ENCODE data around the gene NME2. TPM values are rescaled to one million over a fixed set of nuclear protein-coding genes. Genes with fewer than 3 reads are reported as not detected.

The NME2 gene
- polyA plus RNA-seq, 1 donor from 2014 or later: 127 TPM

- Histone ChIP-seq H4K20me1 (ENCODE audit: insufficient read depth) (no peaks in the 10 kb centered on the region), H3F3A (ENCODE audit: insufficient read depth, low read length, poor library complexity, severe bottlenecking) (no peaks in the 10 kb centered on the region), H3K36me3 (ENCODE audit: insufficient read depth, low read length) (peaks cover 27% of the 10 kb centered on the region), H3K27me3 (ENCODE audit: insufficient read depth, low read depth, low read length) (no peaks in the 10 kb centered on the region), H3K4me2 (ENCODE audit: low read length) (no peak overlapping the region), H3K9ac (ENCODE audit: low read length) (no peak overlapping the region), H3K9me3 (ENCODE audit: low read length) (no peaks in the 10 kb centered on the region), H3K79me2 (replicated peaks; ENCODE audit: insufficient read depth, low read length) (no peaks in the 10 kb centered on the region), H3K4me3 (ENCODE audit: low read length) (no peak overlapping the region), H3K9me2 (ENCODE audit: insufficient read depth, low read length) (no peaks in the 10 kb centered on the region), H2AFZ (ENCODE audit: low read depth, low read length) (no peak overlapping the region), H3K27ac (ENCODE audit: low read length) (no peak overlapping the region)
- TF ChIP-seq TAF1 (IDR thresholded peaks at IDR 0.05; ENCODE audit: low read depth) (no peak), MXI1 (conservative IDR thresholded peaks at IDR 0.05; ENCODE audit: poor library complexity, severe bottlenecking) (no peak), REST (IDR thresholded peaks at IDR 0.05; ENCODE audit: borderline replicate concordance) (no peak), RAD21 (conservative IDR thresholded peaks at IDR 0.05) (no peak)
Measured at GRCh38 chr17:51189162-51189561, 23.0 kb downstream of the NME2 start.

DNA sequence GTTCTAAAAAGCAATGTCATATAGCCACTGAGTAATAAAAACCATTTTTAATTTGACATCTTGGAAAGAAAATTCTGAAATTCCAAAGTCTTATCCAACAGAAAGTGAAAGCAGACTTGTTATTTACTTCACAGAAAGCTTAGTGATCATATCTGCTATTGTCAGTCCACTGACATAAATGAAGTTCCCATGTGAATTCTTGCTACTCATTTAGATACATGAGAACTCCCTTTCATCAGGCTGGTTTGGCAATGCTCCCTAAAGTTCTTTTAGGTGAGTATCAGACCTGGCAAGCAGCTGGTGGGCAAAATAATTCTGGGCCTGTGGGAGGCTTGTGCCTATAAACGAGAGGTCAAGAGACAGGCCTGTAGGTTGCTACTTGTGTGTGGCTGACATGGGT is 23.4 kb downstream of the NME2 start:
- TF ChIP-seq MXI1 (conservative IDR thresholded peaks at IDR 0.05; ENCODE audit: poor library complexity, severe bottlenecking) (no peak), SMC3 (conservative IDR thresholded peaks at IDR 0.05; ENCODE audit: poor library complexity) (no peak), REST (IDR thresholded peaks at IDR 0.05; ENCODE audit: borderline replicate concordance) (no peak), POLR2AphosphoS5 (IDR thresholded peaks at IDR 0.05) (no peak), TAF1 (IDR thresholded peaks at IDR 0.05; ENCODE audit: low read depth) (no peak), EP300 (conservative IDR thresholded peaks at IDR 0.05; ENCODE audit: poor library complexity, severe bottlenecking) (no peak)
- H3K27ac ChIP-seq (ENCODE audit: low read length): no peak overlapping the region
- no peaks in the 10 kb centered on the region for H3K27me3 ChIP-seq (ENCODE audit: insufficient read depth, low read depth, low read length)
- H2AFZ ChIP-seq (ENCODE audit: low read depth, low read length): no peak overlapping the region
- no peak overlapping the region for H3K4me2 ChIP-seq (ENCODE audit: low read length)
- no peaks in the 10 kb centered on the region for H3K79me2 ChIP-seq (replicated peaks; ENCODE audit: insufficient read depth, low read length)
- H3K9me3 ChIP-seq (ENCODE audit: low read length): no peaks in the 10 kb centered on the region
- no peak overlapping the region for H3K4me3 ChIP-seq (ENCODE audit: low read length)
- H3K9me2 ChIP-seq (ENCODE audit: insufficient read depth, low read length): no peaks in the 10 kb centered on the region
- no peaks in the 10 kb centered on the region for H4K20me1 ChIP-seq (ENCODE audit: insufficient read depth)
- H3K36me3 ChIP-seq (ENCODE audit: insufficient read depth, low read length): peaks cover 26% of the 10 kb centered on the region
- no peaks in the 10 kb centered on the region for H3F3A ChIP-seq (ENCODE audit: insufficient read depth, low read length, poor library complexity, severe bottlenecking)
- H3K9ac ChIP-seq (ENCODE audit: low read length): no peak overlapping the region

DNA sequence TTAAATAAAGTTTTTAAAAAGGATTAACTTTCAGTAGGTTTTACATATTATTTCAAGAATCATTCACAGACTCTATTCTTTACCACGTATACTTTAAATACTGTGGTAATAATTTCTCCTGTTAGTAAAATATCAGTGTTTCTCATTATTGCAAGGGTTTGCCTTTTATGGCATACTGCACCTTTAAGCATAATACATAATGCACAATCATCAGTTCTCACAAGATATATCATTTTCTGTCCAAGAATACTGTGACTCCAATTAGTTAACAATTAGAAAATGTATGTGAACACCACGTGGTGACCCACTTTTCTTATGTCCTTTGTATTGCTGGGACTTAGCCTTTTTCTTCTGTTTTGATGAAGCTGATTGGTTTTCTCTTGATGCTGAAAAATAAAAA is 25.7 kb downstream of the NME2 start:
- no peak overlapping the region for H3K9ac ChIP-seq (ENCODE audit: low read length)
- no peaks in the 10 kb centered on the region for H3K27me3 ChIP-seq (ENCODE audit: insufficient read depth, low read depth, low read length)
- no peak overlapping the region for H3K4me2 ChIP-seq (ENCODE audit: low read length)
- H3K27ac ChIP-seq (ENCODE audit: low read length): no peak overlapping the region
- no peak overlapping the region for H2AFZ ChIP-seq (ENCODE audit: low read depth, low read length)
- peaks cover 17% of the 10 kb centered on the region for H3K36me3 ChIP-seq (ENCODE audit: insufficient read depth, low read length)
- H3K9me2 ChIP-seq (ENCODE audit: insufficient read depth, low read length): no peaks in the 10 kb centered on the region
- TF ChIP-seq EP300 (conservative IDR thresholded peaks at IDR 0.05; ENCODE audit: poor library complexity, severe bottlenecking): no peak
- TF ChIP-seq REST (IDR thresholded peaks at IDR 0.05; ENCODE audit: borderline replicate concordance): no peak
- no peak for TF ChIP-seq POLR2AphosphoS5 (IDR thresholded peaks at IDR 0.05)
- TF ChIP-seq CTCF (IDR thresholded peaks at IDR 0.05; ENCODE audit: poor library complexity, severe bottlenecking): no peak
- no peak for TF ChIP-seq EZH2 (IDR thresholded peaks at IDR 0.05; ENCODE audit: borderline replicate concordance, insufficient read depth, low read length, poor library complexity, severe bottlenecking)
- no peak for TF ChIP-seq TAF1 (IDR thresholded peaks at IDR 0.05; ENCODE audit: low read depth)
- no peak for TF ChIP-seq RAD21 (conservative IDR thresholded peaks at IDR 0.05)
- no peak for TF ChIP-seq SMC3 (conservative IDR thresholded peaks at IDR 0.05; ENCODE audit: poor library complexity)
- no peak for TF ChIP-seq MXI1 (conservative IDR thresholded peaks at IDR 0.05; ENCODE audit: poor library complexity, severe bottlenecking)
- no peaks in the 10 kb centered on the region for H3K9me3 ChIP-seq (ENCODE audit: low read length)
- H4K20me1 ChIP-seq (ENCODE audit: insufficient read depth): no peaks in the 10 kb centered on the region
- no peaks in the 10 kb centered on the region for H3K79me2 ChIP-seq (replicated peaks; ENCODE audit: insufficient read depth, low read length)
- no peaks in the 10 kb centered on the region for H3F3A ChIP-seq (ENCODE audit: insufficient read depth, low read length, poor library complexity, severe bottlenecking)
- no peak overlapping the region for H3K4me3 ChIP-seq (ENCODE audit: low read length)

Data from neural cell (in vitro differentiated cells).